GM12892 (cell line): Measurements from ENCODE around the gene OGDH.

Experiments used
- POLR2A ChIP-seq: IDR thresholded peaks from 2 replicates; pipeline ENCODE4 v1.6.1; 2011; ENCODE audit warnings: low read depth, low read length, control low read depth
- POLR2AphosphoS5 ChIP-seq: IDR thresholded peaks from 2 replicates; pipeline ENCODE4 v1.6.1; 2011; ENCODE audit warnings: low read depth, low read length, control low read depth
- TAF1 ChIP-seq: IDR thresholded peaks from 2 replicates; pipeline ENCODE4 v1.6.1; 2011; ENCODE audit warnings: low read depth, mild to moderate bottlenecking, control low read depth, low read length, borderline replicate concordance

DNA sequence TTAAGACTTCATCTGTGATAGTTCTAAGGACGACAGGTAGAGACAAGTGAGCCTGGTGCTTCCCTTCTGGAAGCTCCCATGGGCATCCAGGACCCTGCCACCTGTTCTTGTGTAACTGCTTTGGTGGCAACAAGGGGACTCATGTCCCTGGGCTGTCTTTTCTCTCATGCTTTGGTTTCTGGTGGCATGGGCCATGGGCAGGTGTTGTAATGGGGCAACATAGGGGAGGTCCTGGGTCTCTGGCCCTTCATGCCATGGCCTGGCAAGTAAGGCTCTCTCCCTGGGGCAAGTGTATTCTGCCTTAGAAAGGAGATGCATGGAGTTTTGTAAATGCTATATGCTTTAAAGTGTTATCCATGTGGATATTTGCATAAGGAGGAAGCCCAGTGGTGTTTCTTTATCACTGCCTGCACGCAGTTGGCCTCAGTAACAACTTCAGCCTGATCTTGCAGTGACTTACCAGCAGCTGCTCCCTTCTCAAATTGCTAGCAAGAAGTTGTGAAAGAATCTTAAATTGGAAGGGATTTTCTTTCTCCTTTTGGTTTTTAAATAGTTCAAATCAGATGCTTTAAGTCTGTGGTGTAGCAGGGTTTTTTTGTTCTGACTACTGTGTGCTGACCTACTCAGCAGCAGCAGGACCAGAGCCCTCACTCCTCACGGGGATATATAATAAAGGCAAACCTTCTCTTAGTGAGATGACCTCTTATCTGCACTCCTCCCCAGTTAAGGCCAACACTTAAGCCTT lies 39.9 kb downstream of the OGDH start:
- TF ChIP-seq TAF1, result no peak
- TF ChIP-seq POLR2A, result no peak
- no peak for TF ChIP-seq POLR2AphosphoS5
